ENCODE results near the gene TCOF1.

TCOF1 gene

GRCh38 chr5:150317048-150318003 is 40.2 kb upstream of the TCOF1 start:
- TF ChIP-seq RARB (CRISPR knock-in tag; IDR thresholded peaks at IDR 0.05) (peak; percentile 23; the same call in 1 of the 2 replicates), ZNF8 (CRISPR knock-in tag; IDR thresholded peaks at IDR 0.05) (no peak), ZNF565 (CRISPR knock-in tag; conservative IDR thresholded peaks at IDR 0.05; ENCODE audit: low read depth) (no peak), CSDC2 (CRISPR knock-in tag; IDR thresholded peaks at IDR 0.05) (peak; percentile 12; the same call in 1 of the 2 replicates), OSR1 (CRISPR knock-in tag; IDR thresholded peaks at IDR 0.05) (no peak), TCF4 (CRISPR knock-in tag; IDR thresholded peaks at IDR 0.05; ENCODE audit: borderline replicate concordance) (peak; percentile 50; the same call in 1 of the 2 replicates), POU6F1 (CRISPR knock-in tag; IDR thresholded peaks at IDR 0.05; ENCODE audit: borderline replicate concordance, low read depth) (no peak), TSHZ2 (CRISPR knock-in tag; IDR thresholded peaks at IDR 0.05) (no peak), ZC3H10 (CRISPR knock-in tag; IDR thresholded peaks at IDR 0.05) (0 out of 2 replicates have a peak, but pooled peaks have one; percentile 37), ARNTL (CRISPR knock-in tag; IDR thresholded peaks at IDR 0.05; ENCODE audit: borderline replicate concordance, low read depth) (no peak), GLIS3 (CRISPR knock-in tag; IDR thresholded peaks at IDR 0.05) (no peak), SNAI2 (CRISPR knock-in tag; IDR thresholded peaks at IDR 0.05) (peak; percentile 27; the same call in 1 of the 2 replicates), ZNF70 (CRISPR knock-in tag; IDR thresholded peaks at IDR 0.05) (no peak), BACH2 (CRISPR knock-in tag; IDR thresholded peaks at IDR 0.05; ENCODE audit: borderline replicate concordance) (no peak), CREB5 (CRISPR knock-in tag; IDR thresholded peaks at IDR 0.05; ENCODE audit: low read depth) (peak; percentile 86), PPARA (CRISPR knock-in tag; IDR thresholded peaks at IDR 0.05; ENCODE audit: borderline replicate concordance) (no peak), PATZ1 (CRISPR knock-in tag; IDR thresholded peaks at IDR 0.05; ENCODE audit: borderline replicate concordance) (peak; percentile 83), ZFP30 (CRISPR knock-in tag; IDR thresholded peaks at IDR 0.05) (no peak), CSRNP3 (CRISPR knock-in tag; IDR thresholded peaks at IDR 0.05) (no peak), ZFP3 (CRISPR knock-in tag; IDR thresholded peaks at IDR 0.05) (peak; percentile 78), ESRRG (CRISPR knock-in tag; IDR thresholded peaks at IDR 0.05) (no peak), ISL1 (CRISPR knock-in tag; IDR thresholded peaks at IDR 0.05) (peak; percentile 57; the same call in 1 of the 2 replicates)
- peak; percentile 95 for ATAC-seq
